ENCODE data around the gene MLN.

The MLN gene

GRCh38 chr6:33771146-33772081, 32.4 kb downstream of the MLN start:
- peak; percentile 50 for DNase-seq (ENCODE audit: low spot score)

GRCh38 chr6:33770833-33771145, 33.0 kb downstream of the MLN start:
- DNase-seq (ENCODE audit: low spot score) = no peak

GRCh38 chr6:33770124-33770832, 33.5 kb downstream of the MLN start:
- no peak for DNase-seq (ENCODE audit: low spot score)

GRCh38 chr6:33769248-33769821, 34.5 kb downstream of the MLN start:
- DNase-seq (ENCODE audit: low spot score) = no peak

GRCh38 chr6:33768644-33769120, 35.1 kb downstream of the MLN start:
- DNase-seq (ENCODE audit: low spot score) = peak; percentile 72

- DNase-seq (ENCODE audit: low spot score) = no peak
Measured at GRCh38 chr6:33766921-33767907, 36.6 kb downstream of the MLN start.

- DNase-seq (ENCODE audit: low spot score) = no peak
Measured at GRCh38 chr6:33765368-33765767, 38.4 kb downstream of the MLN start.

- DNase-seq (ENCODE audit: low spot score) = no peak
Measured at GRCh38 chr6:33764036-33764435, 39.8 kb downstream of the MLN start.

- DNase-seq (ENCODE audit: low spot score) = no peak
Measured at GRCh38 chr6:33763483-33763882, 40.3 kb downstream of the MLN start.

- DNase-seq (ENCODE audit: low spot score) = no peak
Measured at GRCh38 chr6:33762713-33763112, 41.1 kb downstream of the MLN start.

GRCh38 chr6:33761922-33762629, 41.7 kb downstream of the MLN start:
- DNase-seq (ENCODE audit: low spot score) = peak; percentile 22

- DNase-seq (ENCODE audit: low spot score) = no peak
Measured at GRCh38 chr6:33761581-33761921, 42.3 kb downstream of the MLN start.

- DNase-seq (ENCODE audit: low spot score) = no peak
Measured at GRCh38 chr6:33759887-33760629, 43.7 kb downstream of the MLN start.

GRCh38 chr6:33758815-33759216, 45.0 kb downstream of the MLN start:
- DNase-seq (ENCODE audit: low spot score) = no peak

- DNase-seq (ENCODE audit: low spot score) = no peak
Measured at GRCh38 chr6:33757906-33758305, 45.9 kb downstream of the MLN start.

- DNase-seq (ENCODE audit: low spot score) = no peak
Measured at GRCh38 chr6:33757113-33757512, 46.7 kb downstream of the MLN start.

- DNase-seq (ENCODE audit: low spot score) = no peak
Measured at GRCh38 chr6:33756211-33756954, 47.4 kb downstream of the MLN start.

GRCh38 chr6:33755070-33755869, 48.5 kb downstream of the MLN start:
- DNase-seq (ENCODE audit: low spot score) = no peak

- DNase-seq (ENCODE audit: low spot score) = no peak
Measured at GRCh38 chr6:33754222-33754621, 49.6 kb downstream of the MLN start.
